ENCODE measurements around the gene KRTAP5-1. TPM values are rescaled to one million over a fixed set of nuclear protein-coding genes. Genes with fewer than 3 reads are reported as not detected.

Gene KRTAP5-1
- total RNA-seq, 1 experiment from 2014 or later, result not detected

DNA sequence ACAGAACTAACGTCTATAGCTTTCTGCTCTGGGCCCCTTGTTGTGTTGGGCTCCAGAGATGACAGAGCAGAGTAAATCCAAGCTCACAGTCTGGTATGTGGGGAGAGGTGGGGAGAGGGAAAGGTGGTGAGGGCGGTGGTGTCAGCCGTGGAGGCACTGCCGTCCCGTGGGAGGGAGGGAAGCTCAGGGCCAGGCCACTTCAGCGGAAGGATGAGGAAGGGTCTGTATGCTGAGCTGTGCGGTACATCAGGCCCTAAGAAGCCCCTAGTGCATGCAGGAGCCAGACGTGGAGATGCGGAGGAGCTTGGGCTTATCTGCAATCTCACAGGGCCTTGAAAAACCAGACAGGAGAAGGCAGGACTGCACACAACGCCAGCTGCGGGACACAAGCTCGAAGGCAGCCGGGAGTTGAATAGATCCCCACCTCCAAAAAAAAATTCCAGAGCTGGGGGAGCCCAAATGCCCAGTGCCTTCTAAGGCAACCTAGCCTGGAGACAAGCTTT, 46.0 kb upstream of the KRTAP5-1 start:
- no TSS peak for BruUV-seq (replicated peaks)
- peaks cover 1% of the 10 kb centered on the region; the same call in 1 of the 2 replicates for H3K27me3 ChIP-seq (replicated peaks; ENCODE audit: control insufficient read depth, insufficient read depth, low read length)
- H3K27me3 Mint-ChIP-seq (ENCODE audit: insufficient read depth, unreplicated experiment), result peaks cover 29% of the 10 kb centered on the region
- no peak overlapping the region for H3K27ac Mint-ChIP-seq (ENCODE audit: unreplicated experiment)
- POLR2A ChIA-PET, result no interaction called here
- H3K4me3 Mint-ChIP-seq (ENCODE audit: unreplicated experiment), result no peak overlapping the region
- H3K4me1 Mint-ChIP-seq (ENCODE audit: low read depth, unreplicated experiment), result no peaks in the 10 kb centered on the region
- intact Hi-C loops (cut with micrococcal nuclease; ENCODE audit: unreplicated experiment), result loop anchor here (2.0 kb wide), 1 partner anchor 36 kb away; no protein-coding TSS in a partner anchor
- CTCF ChIA-PET, result interaction anchor here (1.1 to 1.8 kb wide), 4 partner anchors 9 to 521 kb away, joined by 3 to 13 read pairs (median 6); no protein-coding TSS in a partner anchor
- no peak for DNase-seq
- no peaks in the 10 kb centered on the region for H3K36me3 Mint-ChIP-seq (ENCODE audit: insufficient read depth, unreplicated experiment)
- no peaks in the 10 kb centered on the region for H3K9me3 ChIP-seq
- H3K4me1 ChIP-seq, result no peaks in the 10 kb centered on the region
- no peaks in the 10 kb centered on the region for H3K9me3 Mint-ChIP-seq (ENCODE audit: unreplicated experiment)
- H3K4me3 ChIP-seq (ENCODE audit: low read depth, low read length), result no peak overlapping the region
- TF ChIP-seq, protein P1, sequence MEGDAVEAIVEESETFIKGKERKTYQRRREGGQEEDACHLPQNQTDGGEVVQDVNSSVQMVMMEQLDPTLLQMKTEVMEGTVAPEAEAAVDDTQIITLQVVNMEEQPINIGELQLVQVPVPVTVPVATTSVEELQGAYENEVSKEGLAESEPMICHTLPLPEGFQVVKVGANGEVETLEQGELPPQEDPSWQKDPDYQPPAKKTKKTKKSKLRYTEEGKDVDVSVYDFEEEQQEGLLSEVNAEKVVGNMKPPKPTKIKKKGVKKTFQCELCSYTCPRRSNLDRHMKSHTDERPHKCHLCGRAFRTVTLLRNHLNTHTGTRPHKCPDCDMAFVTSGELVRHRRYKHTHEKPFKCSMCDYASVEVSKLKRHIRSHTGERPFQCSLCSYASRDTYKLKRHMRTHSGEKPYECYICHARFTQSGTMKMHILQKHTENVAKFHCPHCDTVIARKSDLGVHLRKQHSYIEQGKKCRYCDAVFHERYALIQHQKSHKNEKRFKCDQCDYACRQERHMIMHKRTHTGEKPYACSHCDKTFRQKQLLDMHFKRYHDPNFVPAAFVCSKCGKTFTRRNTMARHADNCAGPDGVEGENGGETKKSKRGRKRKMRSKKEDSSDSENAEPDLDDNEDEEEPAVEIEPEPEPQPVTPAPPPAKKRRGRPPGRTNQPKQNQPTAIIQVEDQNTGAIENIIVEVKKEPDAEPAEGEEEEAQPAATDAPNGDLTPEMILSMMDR (IDR thresholded peaks at IDR 0.05; ENCODE audit: insufficient read depth in 1 of 2, low read depth in 1 of 2, low read length in 1 of 2, severe bottlenecking in 1 of 2, unreplicated experiment in 1 of 2), result no peak
- H3K36me3 ChIP-seq (ENCODE audit: control insufficient read depth, insufficient read depth, low read length), result no peaks in the 10 kb centered on the region

DNA sequence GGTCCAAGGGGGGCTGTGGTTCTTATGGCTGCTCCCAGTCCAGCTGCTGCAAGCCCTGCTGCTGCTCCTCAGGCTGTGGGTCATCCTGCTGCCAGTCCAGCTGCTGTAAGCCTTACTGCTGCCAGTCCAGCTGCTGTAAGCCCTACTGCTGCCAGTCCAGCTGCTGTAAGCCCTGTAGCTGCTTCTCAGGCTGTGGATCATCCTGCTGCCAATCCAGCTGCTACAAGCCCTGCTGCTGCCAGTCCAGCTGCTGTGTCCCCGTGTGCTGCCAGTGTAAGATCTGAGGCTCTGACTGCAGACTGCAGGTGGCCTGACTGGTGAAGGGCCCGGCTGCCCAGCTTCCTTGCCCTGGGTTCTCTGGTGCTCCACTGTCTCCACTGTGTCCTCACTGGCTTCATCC, 45.2 kb upstream of the KRTAP5-1 start:
- CTCF ChIA-PET, result interaction anchor here (1.1 to 1.8 kb wide), 4 partner anchors 10 to 522 kb away, joined by 3 to 13 read pairs (median 6); no protein-coding TSS in a partner anchor
- Mint-ChIP-seq H3K36me3 (ENCODE audit: insufficient read depth, unreplicated experiment) (no peaks in the 10 kb centered on the region), H3K27ac (ENCODE audit: unreplicated experiment) (no peak overlapping the region), H3K27me3 (ENCODE audit: insufficient read depth, unreplicated experiment) (peaks cover 25% of the 10 kb centered on the region), H3K4me1 (ENCODE audit: low read depth, unreplicated experiment) (no peaks in the 10 kb centered on the region), H3K9me3 (ENCODE audit: unreplicated experiment) (no peaks in the 10 kb centered on the region), H3K4me3 (ENCODE audit: unreplicated experiment) (no peak overlapping the region)
- Histone ChIP-seq H3K4me1 (no peaks in the 10 kb centered on the region), H3K4me3 (ENCODE audit: low read depth, low read length) (no peak overlapping the region), H3K36me3 (ENCODE audit: control insufficient read depth, insufficient read depth, low read length) (no peaks in the 10 kb centered on the region), H3K27me3 (replicated peaks; ENCODE audit: control insufficient read depth, insufficient read depth, low read length) (peaks cover 1% of the 10 kb centered on the region; the same call in 1 of the 2 replicates), H3K9me3 (no peaks in the 10 kb centered on the region)
- POLR2A ChIA-PET, result no interaction called here
- intact Hi-C loops (cut with micrococcal nuclease; ENCODE audit: unreplicated experiment), result loop anchor here (2.0 kb wide), 1 partner anchor 35 kb away; no protein-coding TSS in a partner anchor
- TF ChIP-seq, protein P1 (IDR thresholded peaks at IDR 0.05; ENCODE audit: insufficient read depth in 1 of 2, low read depth in 1 of 2, low read length in 1 of 2, severe bottlenecking in 1 of 2, unreplicated experiment in 1 of 2), result no peak
- no TSS peak for BruUV-seq (replicated peaks)
- DNase-seq, result no peak

DNA sequence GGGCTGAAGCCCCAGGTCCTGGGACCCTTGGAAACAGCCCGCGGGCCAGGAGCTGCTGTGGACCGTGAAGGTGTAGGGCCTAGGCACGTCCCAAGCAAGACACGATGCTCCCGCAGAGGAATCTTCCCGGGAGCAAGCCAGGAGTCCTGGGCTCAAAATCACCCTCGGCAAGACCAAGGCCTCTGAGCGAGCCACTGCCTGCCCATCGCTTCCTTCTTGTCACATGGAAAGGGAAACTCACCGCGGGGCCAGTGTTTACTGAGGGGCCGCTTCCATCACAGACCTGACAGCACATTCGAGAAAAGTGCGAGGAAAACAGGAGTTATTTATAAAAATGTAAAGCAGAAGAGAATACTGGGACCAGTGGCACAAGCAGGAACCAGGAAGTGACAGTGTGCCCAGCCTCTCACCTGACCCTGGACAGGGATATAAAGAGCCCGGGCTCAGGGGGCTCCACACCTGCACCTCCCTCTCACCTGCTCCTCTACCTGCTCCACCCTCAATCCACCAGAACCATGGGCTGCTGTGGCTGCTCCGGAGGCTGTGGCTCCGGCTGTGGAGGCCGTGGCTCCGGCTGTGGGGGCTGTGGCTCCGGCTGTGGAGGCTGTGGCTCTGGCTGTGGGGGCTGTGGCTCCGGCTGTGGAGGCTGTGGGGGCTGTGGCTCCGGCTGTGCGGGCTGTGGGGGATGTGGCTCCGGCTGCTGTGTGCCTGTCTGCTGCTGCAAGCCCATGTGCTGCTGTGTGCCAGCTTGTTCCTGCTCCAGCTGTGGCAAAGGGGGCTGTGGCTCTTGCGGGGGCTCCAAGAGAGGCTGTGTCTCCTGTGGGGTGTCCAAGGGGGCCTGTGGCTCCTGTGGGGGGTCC, 44.5 kb upstream of the KRTAP5-1 start, which contains the start of gene KRTAP5-5:
Gene KRTAP5-5, plus strand, starts transcription at position 450 of the 860 bp plus-strand sequence. Its CDS starts 66 bp downstream, at position 516.
- POLR2A ChIA-PET, result no interaction called here
- Histone ChIP-seq H3K4me1 (no peaks in the 10 kb centered on the region), H3K36me3 (ENCODE audit: control insufficient read depth, insufficient read depth, low read length) (no peaks in the 10 kb centered on the region), H3K9me3 (no peaks in the 10 kb centered on the region), H3K4me3 (ENCODE audit: low read depth, low read length) (no peak within 1 kb of the TSS), H3K27me3 (replicated peaks; ENCODE audit: control insufficient read depth, insufficient read depth, low read length) (peaks cover 1% of the 10 kb centered on the region; the same call in 1 of the 2 replicates)
- intact Hi-C loops (cut with micrococcal nuclease; ENCODE audit: unreplicated experiment), result loop anchor here (2.0 kb wide), 1 partner anchor 35 kb away; no protein-coding TSS in a partner anchor
- peaks cover 25% of the 10 kb centered on the region for H3K27me3 Mint-ChIP-seq (ENCODE audit: insufficient read depth, unreplicated experiment)
- H3K4me1 Mint-ChIP-seq (ENCODE audit: low read depth, unreplicated experiment), result no peaks in the 10 kb centered on the region
- H3K9me3 Mint-ChIP-seq (ENCODE audit: unreplicated experiment), result no peaks in the 10 kb centered on the region
- TF ChIP-seq, protein P1 (IDR thresholded peaks at IDR 0.05; ENCODE audit: insufficient read depth in 1 of 2, low read depth in 1 of 2, low read length in 1 of 2, severe bottlenecking in 1 of 2, unreplicated experiment in 1 of 2), result no peak
- no peaks in the 10 kb centered on the region for H3K36me3 Mint-ChIP-seq (ENCODE audit: insufficient read depth, unreplicated experiment)
- no peak for DNase-seq
- no TSS peak for BruUV-seq (replicated peaks)
- CTCF ChIA-PET, result interaction anchor here (1.1 to 1.6 kb wide), 2 partner anchors 11 to 24 kb away, joined by 4 to 8 read pairs; no protein-coding TSS in a partner anchor
- H3K27ac Mint-ChIP-seq (ENCODE audit: unreplicated experiment), result no peak within 1 kb of the TSS
- H3K4me3 Mint-ChIP-seq (ENCODE audit: unreplicated experiment), result no peak within 1 kb of the TSS

Data from Caco-2 (cell line).